B cell (primary cell): ENCODE measurements around the gene AGBL4. TPM values are rescaled to one million over a fixed set of nuclear protein-coding genes. Genes with fewer than 3 reads are reported as not detected.

ENCODE experiments used
- ATAC-seq: fragments of 200-7000 bp; cut with Tn5 transposase; one replicate; pipeline ENCODE4 v1.10.0; 2021; ENCODE audit warnings: low read depth, mild to moderate bottlenecking, moderate number of reproducible peaks, moderate library complexity
- CTCF ChIA-PET: fragments of 350-600 bp; sonication (Branson Sonifier 250); formaldehyde crosslinking; loops from one replicate; lab custom pipeline; 2021; ENCODE audit warnings: antibody characterized with exemption, inconsistent platforms; lab: Charles Lee
- POLR2A ChIA-PET: fragments of 350-600 bp; sonication (Branson Sonifier 250); formaldehyde crosslinking; loops from one replicate; lab custom pipeline; 2021; ENCODE audit warnings: antibody characterized with exemption; lab: Charles Lee
- DNase-seq: peaks from one replicate; pipeline ENCODE4 v3.0.0; 2013
- H2AFZ ChIP-seq: 2 replicates; pipeline ENCODE4 v1.6.1; 2012; ENCODE audit warnings: mild to moderate bottlenecking, low read depth, low read length; ENCODE audit not compliant: insufficient read depth, poor library complexity, severe bottlenecking
- H3K27ac ChIP-seq, 2 donors: 1 replicate in 1 of 2; 2 replicates in 1 of 2; pipeline ENCODE4 v1.5.1; 2012 to 2013; ENCODE audit warnings: low read length in 2 of 2, mild to moderate bottlenecking in 2 of 2, moderate library complexity in 1 of 2
- H3K27me3 ChIP-seq, 4 experiments: fragments of 200-600 bp in 1 of 4; sonication (generic) in 1 of 4; replicated peaks in 1 of 4; 1 replicate in 2 of 4; 2 replicates in 2 of 4; pipeline versions ENCODE4 v1.6.1 to v1.7.0; 2013 to 2016; ENCODE audit warnings: low read length in 3 of 4, mild to moderate bottlenecking in 2 of 4, mixed read lengths in 1 of 4, moderate library complexity in 1 of 4; ENCODE audit not compliant: insufficient read depth in 4 of 4, control insufficient read depth in 3 of 4; ENCODE audit errors: control extremely low read depth in 1 of 4
- H3K36me3 ChIP-seq, 2 experiments: replicated peaks in 1 of 2; 1 replicate in 1 of 2; 2 replicates in 1 of 2; pipeline versions ENCODE4 v1.6.1 to v1.7.1; 2013; ENCODE audit warnings: low read length in 1 of 2; ENCODE audit not compliant: insufficient read depth in 2 of 2, control insufficient read depth in 1 of 2; ENCODE audit errors: control extremely low read depth in 1 of 2, extremely low read depth in 1 of 2
- H3K4me1 ChIP-seq, 2 donors: fragments of 200-600 bp in 1 of 2; sonication (generic) in 1 of 2; 1 replicate in 1 of 2; 2 replicates in 1 of 2; pipeline versions ENCODE4 v1.5.1 to v1.6.1; 2013 to 2017; ENCODE audit warnings: low read length in 2 of 2; ENCODE audit not compliant: control insufficient read depth in 2 of 2, insufficient read depth in 2 of 2
- H3K4me2 ChIP-seq: replicated peaks from 2 replicates; pipeline ENCODE3; 2012; ENCODE audit warnings: mild to moderate bottlenecking, low read depth, low read length; ENCODE audit not compliant: poor library complexity, severe bottlenecking
- H3K4me3 ChIP-seq, 5 experiments: fragments of 200-600 bp in 1 of 5; sonication (generic) in 1 of 5; 1 replicate in 3 of 5; 2 replicates in 2 of 5; pipeline versions ENCODE4 v1.5.1 to v1.7.0; 2011 to 2016; ENCODE audit warnings: low read length in 4 of 5, mild to moderate bottlenecking in 4 of 5, low read depth in 2 of 5, control low read depth in 1 of 5, moderate library complexity in 1 of 5; ENCODE audit not compliant: insufficient read depth in 1 of 5; ENCODE audit errors: control extremely low read depth in 1 of 5, extremely low read depth in 1 of 5
- H3K79me2 ChIP-seq: fragments of 200-600 bp; sonication (generic); one replicate; pipeline ENCODE4 v1.6.0; 2016; ENCODE audit warnings: low read length; ENCODE audit not compliant: control insufficient read depth, insufficient read depth
- H3K9ac ChIP-seq: fragments of 200-600 bp; sonication (generic); 2 replicates; pipeline ENCODE4 v1.6.1; 2017; ENCODE audit warnings: mild to moderate bottlenecking, low read length, moderate library complexity
- H3K9me3 ChIP-seq, 3 donors: one replicate each; pipeline versions ENCODE4 v1.6.1 to v1.7.1; 2013; ENCODE audit warnings: low read length in 2 of 3; ENCODE audit not compliant: control insufficient read depth in 2 of 3, insufficient read depth in 1 of 3; ENCODE audit errors: control extremely low read depth in 1 of 3
- H4K20me1 ChIP-seq: 2 replicates; pipeline ENCODE4 v1.6.0; 2012; ENCODE audit warnings: mild to moderate bottlenecking, low read length; ENCODE audit not compliant: insufficient read depth, control insufficient read depth, poor library complexity, severe bottlenecking
- H3K27ac Mint-ChIP-seq: one replicate; pipeline ENCODE4 v1.8.0; 2021; ENCODE audit warnings: mixed read lengths
- H3K27me3 Mint-ChIP-seq: one replicate; pipeline ENCODE4 v1.8.0; 2021; ENCODE audit warnings: mixed read lengths
- H3K4me1 Mint-ChIP-seq: one replicate; pipeline ENCODE4 v1.8.0; 2021; ENCODE audit warnings: mixed read lengths
- H3K4me3 Mint-ChIP-seq: one replicate; pipeline ENCODE4 v1.8.0; 2021; ENCODE audit warnings: mixed read lengths
- H3K9me3 Mint-ChIP-seq: one replicate; pipeline ENCODE4 v1.8.0; 2022; ENCODE audit warnings: mixed read lengths; ENCODE audit not compliant: insufficient read depth
- EZH2 ChIP-seq: IDR thresholded peaks from 2 replicates; pipeline ENCODE4 v1.6.1; 2012; ENCODE audit warnings: borderline replicate concordance, low read depth, mild to moderate bottlenecking, moderate library complexity, low read length; ENCODE audit not compliant: insufficient read depth, poor library complexity, severe bottlenecking
- WGBS: methylation state at CpG from one replicate; pipeline ENCODE4 v1.1.5; 2013; ENCODE audit warnings: missing lambda C conversion rate; ENCODE audit not compliant: insufficient coverage; 5-methylcytosine and 5-hydroxymethylcytosine counted together
- intact Hi-C: fragments of 100-400 bp; cut with micrococcal nuclease; formaldehyde crosslinking; loops from one replicate; pipeline ENCODE4 v1.10.0; 2022
- polyA plus RNA-seq: library from polyadenylated mRNA; depleted of rRNA; stranded (reverse); fragments of >200 nt; gene quantifications from 2 replicates; pipeline ENCODE4 v1.2.3, GENCODE V29; 2012
- total RNA-seq, 2 donors: library from RNA; stranded (reverse); fragments of 120-200 nt in 1 of 2; gene quantifications; 1 replicate in 1 of 2; 2 replicates in 1 of 2; pipeline versions ENCODE4 v1.2.3 to v1.2.4, GENCODE V29; 2013 to 2022
- TF ChIP-seq, protein P1 (sequence below): fragments of 200-600 bp; IDR thresholded peaks from one replicate; pipeline ENCODE4 v1.8.0; 2022; ENCODE audit warnings: antibody characterized with exemption, mild to moderate bottlenecking

The AGBL4 gene
- total and polyA plus RNA-seq, 2 donors (not counting 1 experiment from before 2014, with no cell fraction given), result 0.07 to 0.12 TPM

DNA sequence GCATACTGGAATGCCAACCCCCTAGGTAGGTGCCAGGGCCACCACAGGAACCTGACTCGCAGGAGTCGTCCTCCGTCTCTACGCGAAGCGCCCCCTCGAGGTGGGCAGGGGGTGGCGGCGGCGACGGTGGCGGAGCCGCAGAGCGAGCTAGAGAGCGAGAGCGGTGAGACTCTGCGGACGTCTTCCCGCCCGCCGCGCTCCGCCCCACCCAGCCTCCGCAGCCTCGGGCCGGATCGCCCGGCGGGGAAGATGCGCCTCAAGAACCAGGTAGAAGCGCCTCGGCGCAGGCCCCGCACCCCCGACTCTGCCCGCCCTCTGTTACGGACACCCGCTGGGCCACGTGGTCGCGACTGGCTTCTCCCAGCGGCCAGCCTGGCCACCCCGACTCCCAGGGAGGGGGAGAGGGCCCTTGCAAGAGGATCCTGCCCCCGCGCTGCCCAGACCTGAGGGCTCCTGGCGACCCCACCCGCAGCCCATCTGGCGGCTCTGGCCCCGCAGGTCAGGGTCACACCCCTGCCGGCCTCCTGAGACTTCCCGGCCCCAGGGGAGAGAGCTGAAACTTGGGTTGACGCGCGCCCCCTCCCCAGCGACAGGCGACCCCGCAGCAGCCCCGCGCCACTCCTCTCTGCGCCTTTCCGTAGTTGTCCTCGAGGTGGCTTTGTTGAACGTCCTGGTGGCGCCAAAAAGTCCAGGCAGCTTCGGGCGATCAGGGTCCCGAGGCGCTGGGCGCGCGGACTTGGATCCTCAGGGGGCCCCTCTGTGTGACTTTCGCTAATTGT, 24.4 kb upstream of the AGBL4 start:
- Histone ChIP-seq H3K36me3 (no peaks in the 10 kb centered on the region), H3K9me3 (peaks cover 0 to 8% (median 1%) of the 10 kb centered on the region in 3 donors), H3K4me1 (peaks cover 0 to 4% of the 10 kb centered on the region in 2 donors), H3K9ac (no peak overlapping the region), H3K79me2 (no peaks in the 10 kb centered on the region), H2AFZ (no peak overlapping the region), H3K4me3 (no peak overlapping the region), H3K27ac (no peak overlapping the region), H3K27me3 (peaks cover 1 to 17% (median 9%) of the 10 kb centered on the region in 4 experiments), H4K20me1 (no peaks in the 10 kb centered on the region), H3K4me2 (no peak overlapping the region)
- no peaks in the 10 kb centered on the region for H3K4me1 Mint-ChIP-seq
- H3K27me3 Mint-ChIP-seq, result peaks cover 31% of the 10 kb centered on the region
- no peak for TF ChIP-seq EZH2
- TF ChIP-seq, protein P1, sequence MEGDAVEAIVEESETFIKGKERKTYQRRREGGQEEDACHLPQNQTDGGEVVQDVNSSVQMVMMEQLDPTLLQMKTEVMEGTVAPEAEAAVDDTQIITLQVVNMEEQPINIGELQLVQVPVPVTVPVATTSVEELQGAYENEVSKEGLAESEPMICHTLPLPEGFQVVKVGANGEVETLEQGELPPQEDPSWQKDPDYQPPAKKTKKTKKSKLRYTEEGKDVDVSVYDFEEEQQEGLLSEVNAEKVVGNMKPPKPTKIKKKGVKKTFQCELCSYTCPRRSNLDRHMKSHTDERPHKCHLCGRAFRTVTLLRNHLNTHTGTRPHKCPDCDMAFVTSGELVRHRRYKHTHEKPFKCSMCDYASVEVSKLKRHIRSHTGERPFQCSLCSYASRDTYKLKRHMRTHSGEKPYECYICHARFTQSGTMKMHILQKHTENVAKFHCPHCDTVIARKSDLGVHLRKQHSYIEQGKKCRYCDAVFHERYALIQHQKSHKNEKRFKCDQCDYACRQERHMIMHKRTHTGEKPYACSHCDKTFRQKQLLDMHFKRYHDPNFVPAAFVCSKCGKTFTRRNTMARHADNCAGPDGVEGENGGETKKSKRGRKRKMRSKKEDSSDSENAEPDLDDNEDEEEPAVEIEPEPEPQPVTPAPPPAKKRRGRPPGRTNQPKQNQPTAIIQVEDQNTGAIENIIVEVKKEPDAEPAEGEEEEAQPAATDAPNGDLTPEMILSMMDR, result no peak
- DNase-seq (no peak), ATAC-seq (no peak)
- intact Hi-C loops, result no loop called here
- CTCF ChIA-PET, result no interaction called here
- H3K27ac Mint-ChIP-seq, result no peak overlapping the region
- 15% methylated on average over 72 of the region's 72 CpGs for WGBS
- no peaks in the 10 kb centered on the region for H3K9me3 Mint-ChIP-seq
- POLR2A ChIA-PET, result no interaction called here
- no peak overlapping the region for H3K4me3 Mint-ChIP-seq

DNA sequence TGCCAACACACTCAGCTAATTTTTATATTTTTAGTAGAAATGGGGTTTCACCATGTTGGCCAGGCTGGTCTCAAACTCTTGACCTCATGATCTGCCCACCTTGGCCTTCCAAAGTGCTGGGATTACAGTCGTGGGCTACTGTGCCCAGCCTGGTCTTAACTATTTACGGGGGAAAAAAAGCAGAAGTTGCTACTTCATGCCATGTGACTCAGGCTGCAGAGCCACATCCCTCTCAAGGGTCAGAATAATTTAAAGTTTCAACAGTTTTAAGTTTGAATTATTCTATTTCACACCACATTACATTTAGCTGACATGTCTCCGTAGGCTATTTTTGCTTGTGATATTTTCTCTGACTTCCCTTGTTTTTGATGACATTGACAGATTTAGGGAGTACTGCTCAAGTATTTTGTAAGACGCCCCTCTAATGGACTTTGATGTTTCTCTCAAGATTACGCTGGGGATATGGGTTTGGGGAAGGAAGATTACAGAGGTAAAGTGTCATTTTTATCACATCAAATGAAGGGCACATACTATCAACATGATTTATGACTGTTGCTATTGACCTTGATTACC, 14.6 kb upstream of the AGBL4 start:
- Histone ChIP-seq H3K27me3 (no peaks in the 10 kb centered on the region), H4K20me1 (no peaks in the 10 kb centered on the region), H3K4me3 (no peak overlapping the region), H3K4me2 (no peak overlapping the region), H3K9ac (no peak overlapping the region), H3K79me2 (no peaks in the 10 kb centered on the region), H3K27ac (no peak overlapping the region), H3K4me1 (no peaks in the 10 kb centered on the region), H2AFZ (no peak overlapping the region), H3K9me3 (no peaks in the 10 kb centered on the region), H3K36me3 (no peaks in the 10 kb centered on the region)
- CTCF ChIA-PET, result interaction anchor here (0.6 kb wide), 1 partner anchor 57 kb away, joined by 3 read pairs; no protein-coding TSS in a partner anchor
- 20% methylated on average over 1 of the region's 5 CpGs for WGBS
- DNase-seq (no peak), ATAC-seq (no peak)
- no peak overlapping the region for H3K27ac Mint-ChIP-seq
- TF ChIP-seq, protein P1, result no peak
- TF ChIP-seq EZH2, result no peak
- H3K27me3 Mint-ChIP-seq, result peaks cover 13% of the 10 kb centered on the region
- POLR2A ChIA-PET, result no interaction called here
- intact Hi-C loops, result no loop called here
- H3K4me1 Mint-ChIP-seq, result no peaks in the 10 kb centered on the region
- H3K9me3 Mint-ChIP-seq, result no peaks in the 10 kb centered on the region
- H3K4me3 Mint-ChIP-seq, result no peak overlapping the region
